ENCODE results near the gene DARS1. TPM values are rescaled to one million over a fixed set of nuclear protein-coding genes. Genes with fewer than 3 reads are reported as not detected.

Gene DARS1
- 80.3 and 142 TPM in 2 replicates for total RNA-seq

GRCh38 chr2:135985018-135985825, at the start of gene DARS1:
DARS1 (minus strand) TSS chr2:135985626; CDS start chr2:135985468, 158 bp downstream.

GRCh38 chr2:135876066-135876711, 109.2 kb downstream of the DARS1 start, which contains the start of gene MCM6:
MCM6 (minus strand) TSS chr2:135876443; CDS start chr2:135876365, 78 bp downstream.

Other genes starting within 250 kb of the DARS1 start
- 60.5 and 90.5 TPM in 2 replicates for gene UBXN4, start 243.8 kb downstream of the DARS1 start, total RNA-seq
- gene LCT, start 148.4 kb downstream of the DARS1 start, total RNA-seq: 0.07 TPM in 1 of 2 replicates, not detected in the other
- 5.1 and 5.8 TPM in 2 replicates for gene MCM6, start 109.2 kb downstream of the DARS1 start, total RNA-seq
- not detected in 2 replicates for gene CXCR4, start 132.5 kb upstream of the DARS1 start, total RNA-seq

All from nasal cavity respiratory epithelium epithelial cell of viscerocranial mucosa (primary cell).